HEK293 (cell line): ENCODE measurements around the gene MRPS18A.

Source experiments
- CTCF ChIA-PET: fragments of 350-600 bp; formaldehyde crosslinking; extraction: SDS; loops from one replicate; lab custom pipeline; 2021; ENCODE audit warnings: antibody characterized with exemption; lab: Yijun Ruan, JAX
- POLR2A ChIA-PET: fragments of 300-600 bp; formaldehyde crosslinking; extraction: SDS; loops from one replicate; lab custom pipeline; 2020; ENCODE audit warnings: antibody characterized with exemption, inconsistent platforms; lab: Yijun Ruan, JAX
- H3K27ac ChIP-seq: fragments of 200-500 bp; sonication (Bioruptor generic); 2 replicates; pipeline ENCODE4 v1.5.1; 2014; ENCODE audit warnings: low read depth, low read length, control low read depth, inconsistent platforms; ENCODE audit errors: extremely low read depth
- H3K36me3 ChIP-seq, 2 experiments: fragments of 200-500 bp in 1 of 2; sonication (Bioruptor generic) in 1 of 2; 1 replicate in 1 of 2; 2 replicates in 1 of 2; pipeline ENCODE4 v1.5.1; 2014 to 2017; ENCODE audit warnings: inconsistent platforms in 2 of 2, low read length in 2 of 2; ENCODE audit not compliant: control insufficient read depth in 2 of 2, insufficient read depth in 1 of 2
- H3K4me1 ChIP-seq: fragments of 200-500 bp; sonication (Bioruptor generic); 2 replicates; pipeline ENCODE4 v1.5.1; 2014; ENCODE audit warnings: mild to moderate bottlenecking, low read length, inconsistent platforms; ENCODE audit not compliant: control insufficient read depth, insufficient read depth
- H3K4me3 ChIP-seq: 2 replicates; pipeline ENCODE4 v1.5.1; 2011; ENCODE audit warnings: low read depth, mild to moderate bottlenecking, control low read depth, low read length, moderate library complexity
- H3K9me3 ChIP-seq: fragments of 200-500 bp; sonication (Bioruptor generic); 2 replicates; pipeline ENCODE4 v1.5.1; 2014; ENCODE audit warnings: low read depth, low read length, inconsistent platforms; ENCODE audit not compliant: control insufficient read depth, insufficient read depth
- OSR2 ChIP-seq: fragments of 450-650 bp; formaldehyde crosslinking; IDR thresholded peaks from 2 replicates; pipeline ENCODE4 v1.5.1; 2016; ENCODE audit warnings: missing biosample characterization, missing genetic modification characterization
- REPIN1 ChIP-seq: fragments of 450-650 bp; formaldehyde crosslinking; IDR thresholded peaks from 2 replicates; pipeline ENCODE4 v1.5.1; 2017; ENCODE audit warnings: missing biosample characterization, missing genetic modification characterization, low read depth
- SCRT2 ChIP-seq: fragments of 450-650 bp; formaldehyde crosslinking; IDR thresholded peaks from 2 replicates; pipeline ENCODE4 v1.5.1; 2016; ENCODE audit warnings: missing biosample characterization, missing genetic modification characterization
- ZBTB17 ChIP-seq: fragments of 450-650 bp; formaldehyde crosslinking; IDR thresholded peaks from 2 replicates; pipeline ENCODE4 v1.5.1; 2016; ENCODE audit warnings: missing biosample characterization, missing genetic modification characterization
- ZBTB21 ChIP-seq: fragments of 450-650 bp; formaldehyde crosslinking; IDR thresholded peaks from 2 replicates; pipeline ENCODE4 v1.5.1; 2017; ENCODE audit warnings: missing biosample characterization, missing genetic modification characterization
- ZNF10 ChIP-seq: fragments of 450-650 bp; formaldehyde crosslinking; IDR thresholded peaks from 2 replicates; pipeline ENCODE4 v1.5.1; 2017; ENCODE audit warnings: missing biosample characterization, missing genetic modification characterization
- ZNF239 ChIP-seq: fragments of 450-650 bp; formaldehyde crosslinking; IDR thresholded peaks from 2 replicates; pipeline ENCODE4 v1.5.1; 2016; ENCODE audit warnings: missing biosample characterization, missing genetic modification characterization
- ZNF24 ChIP-seq: fragments of 450-650 bp; formaldehyde crosslinking; IDR thresholded peaks from 2 replicates; pipeline ENCODE4 v1.5.1; 2016; ENCODE audit warnings: missing biosample characterization, missing genetic modification characterization
- ZNF335 ChIP-seq: fragments of 450-650 bp; formaldehyde crosslinking; conservative IDR thresholded peaks from 2 replicates; pipeline ENCODE4 v1.5.1; 2016; ENCODE audit warnings: missing biosample characterization, missing genetic modification characterization
- ZNF426 ChIP-seq: fragments of 450-650 bp; formaldehyde crosslinking; IDR thresholded peaks from 2 replicates; pipeline ENCODE4 v1.5.1; 2017; ENCODE audit warnings: missing biosample characterization, missing genetic modification characterization, mild to moderate bottlenecking, inconsistent platforms, moderate library complexity
- ZNF501 ChIP-seq: fragments of 450-650 bp; formaldehyde crosslinking; IDR thresholded peaks from 2 replicates; pipeline ENCODE4 v1.5.1; 2016; ENCODE audit warnings: missing biosample characterization, missing genetic modification characterization
- ZNF561 ChIP-seq: fragments of 450-650 bp; IDR thresholded peaks from 2 replicates; pipeline ENCODE4 v1.5.1; 2018; ENCODE audit warnings: missing biosample characterization, missing genetic modification characterization, borderline replicate concordance
- TF ChIP-seq, protein P1 (sequence below): fragments of 450-650 bp; formaldehyde crosslinking; IDR thresholded peaks from 2 replicates; pipeline ENCODE4 v1.5.1; 2016; ENCODE audit warnings: missing biosample characterization, missing genetic modification characterization
- TF ChIP-seq, protein P2 (sequence below): fragments of 450-650 bp; formaldehyde crosslinking; IDR thresholded peaks from 2 replicates; pipeline ENCODE4; 2016; ENCODE audit warnings: missing biosample characterization, missing genetic modification characterization
- TF ChIP-seq, protein P3 (sequence below): fragments of 450-650 bp; formaldehyde crosslinking; IDR thresholded peaks from 2 replicates; pipeline ENCODE4 v1.5.1; 2017; ENCODE audit warnings: missing biosample characterization, mild to moderate bottlenecking, missing genetic modification characterization, moderate library complexity
- TF ChIP-seq, protein P4 (sequence below): fragments of 450-650 bp; formaldehyde crosslinking; IDR thresholded peaks from 2 replicates; pipeline ENCODE4 v1.5.1; 2017; ENCODE audit warnings: missing biosample characterization, missing genetic modification characterization

The MRPS18A gene

DNA sequence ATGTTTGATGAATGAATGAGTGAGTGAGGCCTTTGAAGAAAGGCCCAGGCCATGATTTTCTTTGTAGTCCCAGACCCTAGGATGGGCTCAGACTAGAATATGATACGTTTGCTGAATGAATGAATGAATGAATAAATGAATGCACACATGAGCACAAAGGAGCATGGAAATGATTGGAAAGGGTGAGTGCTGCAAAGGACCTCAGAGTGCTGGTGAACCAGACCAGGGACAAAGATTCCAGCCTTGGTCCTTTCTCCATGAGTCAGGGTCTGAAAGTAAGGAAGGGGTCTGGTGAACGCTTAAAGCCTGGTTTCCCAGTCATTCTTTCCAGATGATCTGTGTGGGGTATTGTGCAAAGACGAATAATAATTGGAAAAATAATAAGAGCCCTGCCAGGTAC is 40.0 kb upstream of the MRPS18A start:
- no peaks in the 10 kb centered on the region for H3K36me3 ChIP-seq
- H3K9me3 ChIP-seq, result no peaks in the 10 kb centered on the region
- TF ChIP-seq, protein P1, sequence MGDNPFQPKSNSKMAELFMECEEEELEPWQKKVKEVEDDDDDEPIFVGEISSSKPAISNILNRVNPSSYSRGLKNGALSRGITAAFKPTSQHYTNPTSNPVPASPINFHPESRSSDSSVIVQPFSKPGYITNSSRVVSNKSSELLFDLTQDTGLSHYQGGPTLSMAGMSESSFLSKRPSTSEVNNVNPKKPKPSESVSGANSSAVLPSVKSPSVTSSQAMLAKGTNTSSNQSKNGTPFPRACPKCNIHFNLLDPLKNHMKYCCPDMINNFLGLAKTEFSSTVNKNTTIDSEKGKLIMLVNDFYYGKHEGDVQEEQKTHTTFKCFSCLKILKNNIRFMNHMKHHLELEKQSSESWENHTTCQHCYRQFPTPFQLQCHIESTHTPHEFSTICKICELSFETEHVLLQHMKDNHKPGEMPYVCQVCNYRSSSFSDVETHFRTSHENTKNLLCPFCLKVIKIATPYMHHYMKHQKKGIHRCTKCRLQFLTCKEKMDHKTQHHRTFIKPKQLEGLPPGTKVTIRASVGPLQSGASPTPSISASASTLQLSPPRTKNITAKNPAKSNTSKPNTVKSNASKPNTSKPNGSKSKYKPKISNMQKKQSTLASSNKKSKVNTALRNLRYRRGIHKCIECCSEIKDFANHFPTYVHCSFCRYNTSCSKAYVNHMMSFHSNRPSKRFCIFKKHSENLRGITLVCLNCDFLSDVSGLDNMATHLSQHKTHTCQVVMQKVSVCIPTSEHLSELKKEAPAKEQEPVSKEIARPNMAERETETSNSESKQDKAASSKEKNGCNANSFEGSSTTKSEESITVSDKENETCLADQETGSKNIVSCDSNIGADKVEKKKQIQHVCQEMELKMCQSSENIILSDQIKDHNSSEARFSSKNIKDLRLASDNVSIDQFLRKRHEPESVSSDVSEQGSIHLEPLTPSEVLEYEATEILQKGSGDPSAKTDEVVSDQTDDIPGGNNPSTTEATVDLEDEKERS, result no peak
- TF ChIP-seq, all 188 proteins: peak for 0
- ChIA-PET CTCF (interaction anchor here (0.8 to 1.3 kb wide), 6 partner anchors 12 to 61 kb away, joined by 3 to 6 read pairs (median 4); partner anchors contain the start of gene VEGFA), POLR2A (no interaction called here)
- no peak overlapping the region for H3K27ac ChIP-seq
- H3K4me1 ChIP-seq, result peaks cover 10% of the 10 kb centered on the region
- no peak overlapping the region for H3K4me3 ChIP-seq

DNA sequence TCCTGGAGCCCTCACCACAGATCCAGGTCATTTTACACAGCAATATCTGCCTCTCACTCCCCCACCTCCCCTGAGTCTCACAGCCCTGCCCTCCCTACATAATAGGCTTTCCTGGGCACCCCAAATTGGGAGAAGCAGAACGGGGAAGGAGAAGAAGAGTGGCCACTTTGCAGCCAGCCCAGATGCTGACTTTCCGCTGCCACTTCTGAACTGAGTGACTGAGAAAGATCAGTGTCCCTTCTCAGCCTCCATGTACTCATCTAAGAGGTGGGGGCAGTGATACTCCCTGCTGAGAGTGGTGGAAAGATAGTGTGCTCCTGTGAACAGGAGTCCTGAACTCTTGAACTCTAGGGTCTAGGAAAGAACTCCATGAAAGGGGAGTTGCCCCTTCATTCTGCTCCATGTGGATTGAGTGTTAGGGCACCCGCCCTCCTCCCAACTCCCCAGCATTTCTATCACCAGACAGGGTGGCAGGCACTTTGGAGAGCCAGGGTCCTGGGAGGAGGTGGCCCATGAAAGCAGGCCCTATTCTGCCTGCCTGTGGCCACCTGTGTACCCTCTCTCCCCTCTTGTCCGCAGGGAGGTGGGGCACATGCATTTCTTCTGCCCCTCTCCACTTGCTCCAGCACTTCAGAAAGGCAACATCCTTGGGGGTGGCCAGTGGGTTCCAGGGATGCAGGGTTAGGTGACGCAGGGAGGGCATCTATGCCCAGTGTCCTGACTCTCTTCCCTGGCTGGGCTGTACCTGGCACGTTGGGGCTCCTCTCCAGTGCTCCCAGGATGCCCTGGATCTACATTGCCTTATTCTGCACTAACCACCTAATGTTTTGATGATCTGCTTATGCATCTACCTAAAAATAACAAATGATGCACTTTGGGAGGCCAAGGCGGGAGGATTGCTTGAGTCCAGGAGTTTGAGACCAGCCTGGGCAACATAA is 38.3 kb upstream of the MRPS18A start:
- TF ChIP-seq, protein P2, sequence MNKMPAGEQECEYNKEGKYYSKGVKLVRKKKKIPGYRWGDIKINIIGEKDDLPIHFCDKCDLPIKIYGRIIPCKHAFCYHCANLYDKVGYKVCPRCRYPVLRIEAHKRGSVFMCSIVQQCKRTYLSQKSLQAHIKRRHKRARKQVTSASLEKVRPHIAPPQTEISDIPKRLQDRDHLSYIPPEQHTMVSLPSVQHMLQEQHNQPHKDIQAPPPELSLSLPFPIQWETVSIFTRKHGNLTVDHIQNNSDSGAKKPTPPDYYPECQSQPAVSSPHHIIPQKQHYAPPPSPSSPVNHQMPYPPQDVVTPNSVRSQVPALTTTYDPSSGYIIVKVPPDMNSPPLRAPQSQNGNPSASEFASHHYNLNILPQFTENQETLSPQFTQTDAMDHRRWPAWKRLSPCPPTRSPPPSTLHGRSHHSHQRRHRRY (tag by site-specific recombination), result no peak; the same call in 1 of the 2 replicates
- TF ChIP-seq ZNF561 (tag by site-specific recombination) (no peak), ZNF335 (tag by site-specific recombination) (peak; percentile 22), OSR2 (tag by site-specific recombination) (peak; percentile 50; the same call in 1 of the 2 replicates), ZNF24 (tag by site-specific recombination) (no peak)
- TF ChIP-seq, all 188 proteins: peak for 2
- POLR2A ChIA-PET, result interaction anchor here (1.2 to 2.0 kb wide), 9 partner anchors 11 to 348 kb away, joined by 3 to 40 read pairs (median 7); partner anchors contain the start of genes GTPBP2, MRPS18A and VEGFA
- H3K36me3 ChIP-seq, result no peaks in the 10 kb centered on the region
- CTCF ChIA-PET, result interaction anchor here (0.7 to 6.1 kb wide), 15 partner anchors 11 to 406 kb away, joined by 3 to 67 read pairs (median 11); partner anchors contain the start of genes MRPS18A and VEGFA
- no peaks in the 10 kb centered on the region for H3K9me3 ChIP-seq
- peak overlapping the region; percentile 47; the same call in 1 of the 2 replicates for H3K27ac ChIP-seq
- H3K4me1 ChIP-seq, result peaks cover 10% of the 10 kb centered on the region
- H3K4me3 ChIP-seq, result no peak overlapping the region

DNA sequence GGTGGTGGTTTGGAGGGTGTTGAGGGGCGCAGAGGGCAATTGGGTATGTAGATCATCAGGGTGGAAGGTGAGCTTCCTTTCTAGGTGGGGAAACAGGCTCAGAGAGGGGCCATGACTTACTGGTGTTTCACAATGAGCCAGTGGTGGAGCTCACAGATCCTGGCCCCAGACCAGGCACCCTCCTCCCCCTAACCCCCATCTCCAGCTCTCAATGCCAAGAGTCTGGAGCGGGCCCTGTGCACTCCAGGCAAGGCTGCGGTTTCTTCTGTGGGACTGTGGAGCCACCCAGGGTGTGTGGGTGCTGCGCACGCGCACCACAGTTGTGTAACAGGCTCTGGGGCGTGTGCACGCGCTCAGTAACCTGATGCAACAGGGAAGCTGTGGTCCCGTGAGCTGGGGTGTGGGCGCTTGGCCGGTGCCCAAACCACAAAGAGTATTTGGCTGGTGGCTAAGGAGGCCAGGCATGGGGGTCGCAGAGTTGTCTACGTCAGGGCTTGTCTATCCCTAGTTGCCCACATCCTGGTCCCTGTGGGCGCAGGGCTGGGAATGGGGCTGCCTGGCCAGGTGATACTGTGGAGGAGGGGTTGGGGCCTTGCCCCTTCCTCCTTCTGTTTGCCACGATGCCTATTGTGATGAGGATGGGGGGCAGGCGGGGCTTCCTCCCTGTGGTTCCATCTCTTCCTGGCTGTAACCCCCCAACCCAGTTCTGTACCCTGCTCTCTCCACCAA is 37.5 kb upstream of the MRPS18A start:
- H3K4me3 ChIP-seq, result no peak overlapping the region
- no peaks in the 10 kb centered on the region for H3K9me3 ChIP-seq
- H3K4me1 ChIP-seq, result peaks cover 10% of the 10 kb centered on the region
- ChIA-PET CTCF (interaction anchor here (0.5 to 6.1 kb wide), 45 partner anchors 10 to 1140 kb away, joined by 3 to 67 read pairs (median 4); partner anchors contain the start of genes MRPS18A and VEGFA), POLR2A (interaction anchor here (0.5 to 2.0 kb wide), 13 partner anchors 10 to 349 kb away, joined by 3 to 40 read pairs (median 5); partner anchors contain the start of genes GTPBP2, MRPS18A and VEGFA)
- H3K36me3 ChIP-seq, result no peaks in the 10 kb centered on the region
- peak overlapping the region; percentile 47; the same call in 1 of the 2 replicates for H3K27ac ChIP-seq
- peak; percentile 100 for TF ChIP-seq SCRT2 (tag by site-specific recombination)
- no peak for TF ChIP-seq ZNF10 (tag by site-specific recombination)
- TF ChIP-seq, protein P3, sequence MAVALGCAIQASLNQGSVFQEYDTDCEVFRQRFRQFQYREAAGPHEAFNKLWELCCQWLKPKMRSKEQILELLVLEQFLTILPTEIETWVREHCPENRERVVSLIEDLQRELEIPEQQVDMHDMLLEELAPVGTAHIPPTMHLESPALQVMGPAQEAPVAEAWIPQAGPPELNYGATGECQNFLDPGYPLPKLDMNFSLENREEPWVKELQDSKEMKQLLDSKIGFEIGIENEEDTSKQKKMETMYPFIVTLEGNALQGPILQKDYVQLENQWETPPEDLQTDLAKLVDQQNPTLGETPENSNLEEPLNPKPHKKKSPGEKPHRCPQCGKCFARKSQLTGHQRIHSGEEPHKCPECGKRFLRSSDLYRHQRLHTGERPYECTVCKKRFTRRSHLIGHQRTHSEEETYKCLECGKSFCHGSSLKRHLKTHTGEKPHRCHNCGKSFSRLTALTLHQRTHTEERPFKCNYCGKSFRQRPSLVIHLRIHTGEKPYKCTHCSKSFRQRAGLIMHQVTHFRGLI (tag by site-specific recombination), result peak; percentile 69; the same call in 1 of the 2 replicates
- no peak for TF ChIP-seq ZNF239 (tag by site-specific recombination)
- peak; percentile 86 for TF ChIP-seq ZBTB17
- TF ChIP-seq, protein P4, sequence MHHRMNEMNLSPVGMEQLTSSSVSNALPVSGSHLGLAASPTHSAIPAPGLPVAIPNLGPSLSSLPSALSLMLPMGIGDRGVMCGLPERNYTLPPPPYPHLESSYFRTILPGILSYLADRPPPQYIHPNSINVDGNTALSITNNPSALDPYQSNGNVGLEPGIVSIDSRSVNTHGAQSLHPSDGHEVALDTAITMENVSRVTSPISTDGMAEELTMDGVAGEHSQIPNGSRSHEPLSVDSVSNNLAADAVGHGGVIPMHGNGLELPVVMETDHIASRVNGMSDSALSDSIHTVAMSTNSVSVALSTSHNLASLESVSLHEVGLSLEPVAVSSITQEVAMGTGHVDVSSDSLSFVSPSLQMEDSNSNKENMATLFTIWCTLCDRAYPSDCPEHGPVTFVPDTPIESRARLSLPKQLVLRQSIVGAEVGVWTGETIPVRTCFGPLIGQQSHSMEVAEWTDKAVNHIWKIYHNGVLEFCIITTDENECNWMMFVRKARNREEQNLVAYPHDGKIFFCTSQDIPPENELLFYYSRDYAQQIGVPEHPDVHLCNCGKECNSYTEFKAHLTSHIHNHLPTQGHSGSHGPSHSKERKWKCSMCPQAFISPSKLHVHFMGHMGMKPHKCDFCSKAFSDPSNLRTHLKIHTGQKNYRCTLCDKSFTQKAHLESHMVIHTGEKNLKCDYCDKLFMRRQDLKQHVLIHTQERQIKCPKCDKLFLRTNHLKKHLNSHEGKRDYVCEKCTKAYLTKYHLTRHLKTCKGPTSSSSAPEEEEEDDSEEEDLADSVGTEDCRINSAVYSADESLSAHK (tag by site-specific recombination), result peak; percentile 63
- TF ChIP-seq ZNF335 (tag by site-specific recombination), result peak; percentile 86
- no peak for TF ChIP-seq REPIN1 (tag by site-specific recombination)
- TF ChIP-seq ZNF426 (tag by site-specific recombination), result no peak
- TF ChIP-seq ZNF501 (tag by site-specific recombination), result peak; percentile 72; the same call in 1 of the 2 replicates
- peak; percentile 90 for TF ChIP-seq ZBTB21
